ENCODE results near the gene KRTAP10-8.

- TF ChIP-seq CTCF (conservative IDR thresholded peaks at IDR 0.05 in 1 of 2, IDR thresholded peaks at IDR 0.05 in 1 of 2; ENCODE audit: low read depth in 1 of 2, low read length in 2 of 2): no peak
- no peak for TF ChIP-seq EZH2 (IDR thresholded peaks at IDR 0.05; ENCODE audit: low read length, missing control alignments)
These were observed 17.4 kb upstream of the KRTAP10-8 start for GRCh38 chr21:44594406-44594916.
